GM19455 (cell line): ENCODE data around the gene CNIH1.
"Not testable (repeated sequence)": the region's sequence is repeated elsewhere in the genome, so short reads cannot be mapped to it uniquely, and the experiment has no call there.

ENCODE experiments used
- ATAC-seq: cut with Tn5 transposase; IDR thresholded peaks from one replicate; pipeline ENCODE4 v1.9.1; 2021; ENCODE audit not compliant: unreplicated experiment

CNIH1 gene

DNA sequence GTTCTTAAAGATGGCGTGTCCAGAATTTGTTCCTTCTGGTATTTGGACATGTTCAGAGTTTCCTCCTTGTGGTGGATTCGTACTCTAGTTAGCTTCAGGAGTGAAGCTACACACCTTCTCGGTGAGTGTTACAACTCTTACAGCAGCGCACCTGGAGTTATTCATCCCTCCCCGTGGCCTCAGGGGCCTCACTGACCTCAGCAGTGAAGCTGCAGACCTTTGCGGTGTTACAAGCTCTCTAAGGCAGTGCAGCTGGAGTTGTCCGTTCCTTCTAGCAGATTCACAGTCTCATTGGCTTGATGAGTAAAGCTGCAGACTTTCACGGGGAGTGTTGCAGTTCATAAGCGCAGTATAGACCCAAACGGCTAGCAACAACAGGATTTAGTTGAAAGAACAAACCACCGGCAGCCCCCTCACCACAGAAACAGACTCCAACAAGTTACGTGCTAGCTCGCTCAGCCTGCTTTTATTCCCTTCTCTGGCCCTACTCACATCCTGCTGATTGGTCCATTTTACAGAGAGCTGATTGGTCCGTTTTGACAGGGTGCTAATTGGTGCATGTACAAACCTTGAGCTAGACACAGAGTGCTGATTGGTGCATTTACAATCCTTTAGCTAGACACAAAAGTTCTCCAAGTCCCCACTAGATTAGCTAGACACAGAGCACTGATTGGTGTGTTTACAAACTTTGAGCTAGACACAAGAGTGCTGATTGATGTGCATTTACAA, 48.9 kb downstream of the CNIH1 start:
- no peak for ATAC-seq

DNA sequence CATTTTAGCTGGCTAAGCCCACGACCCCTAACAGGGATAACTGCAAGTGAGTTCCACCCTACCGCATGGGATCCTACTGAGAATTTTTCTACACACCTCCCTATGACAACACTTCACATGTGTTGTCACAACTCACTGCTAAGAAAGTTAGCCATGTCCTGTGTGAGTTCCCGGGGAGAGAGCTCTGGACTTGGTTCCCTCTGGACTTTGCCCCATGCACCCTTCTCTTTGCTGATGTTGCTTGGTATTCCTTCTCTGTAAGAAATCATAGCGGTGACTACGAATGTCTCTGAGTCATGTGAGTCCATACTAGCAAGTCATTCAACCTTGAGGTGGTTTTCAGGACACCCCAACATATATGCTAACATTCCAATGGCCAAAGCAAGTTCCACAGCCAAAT, 53.8 kb downstream of the CNIH1 start:
- no peak for ATAC-seq

DNA sequence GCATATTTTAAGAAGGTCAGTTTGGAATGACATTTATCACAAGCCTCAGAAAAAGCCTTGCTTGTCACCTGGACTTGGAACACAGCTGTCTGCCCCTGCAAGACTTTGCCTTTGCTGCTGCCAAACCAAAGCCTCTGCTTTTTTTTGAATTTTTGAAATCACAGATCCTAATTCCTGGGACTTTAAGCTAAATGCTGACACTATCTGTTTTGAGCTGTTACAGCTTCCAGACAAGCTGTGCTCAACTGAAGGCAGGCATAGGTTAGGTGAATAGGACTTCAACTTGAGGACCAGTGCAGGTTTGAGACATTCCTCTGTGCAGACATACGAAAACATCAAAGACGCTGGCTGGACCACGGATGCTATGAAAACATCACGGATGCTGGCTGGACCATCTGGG, 55.6 kb downstream of the CNIH1 start:
- no peak for ATAC-seq

DNA sequence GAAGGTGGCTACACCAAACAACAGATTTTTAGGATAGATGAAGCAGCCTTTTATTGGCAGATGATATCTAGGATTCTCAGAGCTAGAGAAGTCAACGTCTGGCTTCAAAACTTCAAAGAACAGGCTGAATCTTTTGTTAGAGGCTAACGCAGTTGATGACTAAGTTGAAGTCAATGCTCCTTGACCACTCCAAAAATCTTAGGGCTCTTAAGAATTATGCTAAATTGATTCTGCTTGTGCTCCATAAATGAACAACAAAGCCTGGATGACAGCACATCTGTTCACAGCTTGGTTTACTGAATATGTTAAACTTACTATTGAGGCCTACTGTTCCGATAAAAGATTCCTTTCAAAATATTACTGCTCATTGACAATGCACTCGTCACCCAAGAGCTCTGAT, 57.3 kb downstream of the CNIH1 start:
- no peak for ATAC-seq

DNA sequence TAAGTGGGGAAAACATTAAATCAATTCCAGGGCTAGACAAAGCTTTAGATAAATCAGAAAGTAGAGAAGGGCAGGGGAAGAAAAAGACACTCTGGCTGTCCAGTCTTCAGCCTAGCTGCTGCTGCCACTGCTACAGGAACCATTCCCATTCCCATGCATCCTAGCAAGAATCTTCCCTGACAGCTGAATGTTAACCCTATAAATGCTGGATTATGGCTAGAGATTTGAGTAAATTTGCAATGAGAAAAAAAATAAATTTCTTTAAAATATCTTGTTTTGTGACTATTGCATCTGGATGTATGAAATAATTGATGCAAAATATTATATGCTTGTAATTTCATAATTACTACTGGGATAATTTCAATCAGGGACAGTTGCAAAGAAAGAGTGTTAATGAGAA, 59.4 kb downstream of the CNIH1 start:
- ATAC-seq, result no peak

DNA sequence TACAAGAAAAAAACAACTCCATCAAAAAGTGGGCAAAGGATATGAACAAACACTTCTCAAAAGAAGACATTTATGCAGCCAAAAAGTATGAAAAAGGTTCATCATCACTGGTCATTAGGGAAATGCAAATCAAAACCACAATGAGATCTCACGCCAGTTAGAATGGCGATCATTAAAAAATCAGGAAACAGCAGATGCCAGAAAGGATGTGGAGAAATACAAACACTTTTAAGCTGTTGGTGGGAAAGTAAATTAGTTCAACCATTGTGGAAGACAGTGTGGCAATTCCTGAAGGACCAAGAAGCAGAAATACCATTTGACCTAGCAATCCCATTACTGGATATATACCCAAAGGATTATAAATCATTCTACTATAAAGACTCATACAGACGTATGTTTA, 60.6 kb downstream of the CNIH1 start:
- ATAC-seq, result not testable (repeated sequence)

- not testable (repeated sequence) for ATAC-seq
Measured at GRCh38 chr14:54378893-54379292, 62.3 kb downstream of the CNIH1 start.

- no peak for ATAC-seq
Measured at GRCh38 chr14:54377501-54377900, 63.7 kb downstream of the CNIH1 start.

DNA sequence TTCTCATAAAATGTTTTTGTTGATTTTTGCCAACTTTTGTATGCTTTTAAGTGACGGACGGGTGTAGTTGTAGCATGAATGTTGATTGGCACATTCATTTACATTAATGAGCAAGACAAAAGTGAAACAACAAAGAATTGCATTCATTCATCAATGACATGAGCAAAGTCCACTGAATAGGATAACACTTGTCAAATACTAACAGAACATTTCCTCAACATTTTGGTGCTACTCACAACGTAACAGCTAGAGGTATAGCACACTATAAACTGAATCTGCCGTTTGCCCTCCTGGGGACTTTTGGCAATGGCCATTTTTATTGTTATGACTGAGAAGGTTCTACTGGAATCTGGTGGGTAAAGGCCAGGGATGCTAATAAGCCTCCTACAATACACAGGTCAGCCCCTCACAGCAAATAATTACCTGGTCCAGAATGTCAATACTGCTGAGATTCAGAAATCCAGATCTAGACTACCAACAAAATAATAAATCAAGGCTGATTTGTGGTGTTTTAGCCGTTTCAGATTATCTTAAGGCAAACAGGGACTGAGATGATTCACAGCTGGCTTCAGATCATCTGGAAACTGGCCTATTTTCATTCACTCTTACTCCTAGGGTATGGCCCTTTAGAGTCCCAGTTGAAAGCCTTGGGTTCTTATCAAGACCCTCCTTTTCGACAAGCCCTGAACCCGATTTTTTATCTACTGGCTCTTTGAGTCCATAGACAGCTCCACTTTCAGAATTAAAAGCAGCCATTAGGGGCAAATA, 66.9 kb downstream of the CNIH1 start:
- ATAC-seq, result no peak
